ENCODE measurements around the gene PLSCR2.

The PLSCR2 gene

GRCh38 chr3:146407956-146408355 is 61.4 kb downstream of the PLSCR2 start:
- no peaks in the 10 kb centered on the region for H3K36me3 ChIP-seq (ENCODE audit: insufficient read depth, insufficient read length, low read length)
- no peak overlapping the region for H3K9ac ChIP-seq (ENCODE audit: insufficient read length, low read depth)
- no peaks in the 10 kb centered on the region for H3K27me3 ChIP-seq (ENCODE audit: insufficient read depth, insufficient read length)
- H3K4me3 ChIP-seq (ENCODE audit: insufficient read length, low read depth), result no peak overlapping the region
- TF ChIP-seq SUZ12 (IDR thresholded peaks at IDR 0.05; ENCODE audit: extremely low read depth, insufficient read depth, insufficient read length) (no peak), ZNF274 (IDR thresholded peaks at IDR 0.05; ENCODE audit: low read depth, low read length) (no peak), YY1 (IDR thresholded peaks at IDR 0.05; ENCODE audit: insufficient read depth, insufficient read length) (no peak)
- no peaks in the 10 kb centered on the region for H3K4me1 ChIP-seq (ENCODE audit: insufficient read depth, insufficient read length)
- DNase-seq (ENCODE audit: low read depth, low spot score), result no peak
- peaks cover 14% of the 10 kb centered on the region for H3K9me3 ChIP-seq (ENCODE audit: insufficient read depth, low read length)

DNA sequence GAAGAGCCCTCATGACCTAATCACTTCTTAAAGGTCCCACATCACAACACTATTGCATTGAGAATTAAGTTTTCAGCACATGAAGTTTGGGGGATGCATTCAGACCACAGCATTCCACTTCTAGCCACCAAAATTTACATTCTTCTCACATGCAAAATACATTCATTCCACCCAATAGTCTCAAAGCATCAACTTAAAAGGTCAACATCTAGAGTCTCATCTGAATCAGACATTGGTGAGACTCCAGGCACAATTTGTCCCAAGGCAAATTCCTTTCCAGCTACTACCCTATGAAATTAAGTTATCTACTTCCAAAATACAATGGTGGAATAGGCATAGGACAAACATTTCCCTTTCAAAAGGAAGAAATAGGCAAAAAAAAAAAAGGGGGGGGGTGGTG is 64.9 kb downstream of the PLSCR2 start:
- Histone ChIP-seq H3K9me3 (ENCODE audit: insufficient read depth, low read length) (peaks cover 3% of the 10 kb centered on the region), H3K36me3 (ENCODE audit: insufficient read depth, insufficient read length, low read length) (no peaks in the 10 kb centered on the region), H3K4me1 (ENCODE audit: insufficient read depth, insufficient read length) (no peaks in the 10 kb centered on the region), H3K4me3 (ENCODE audit: insufficient read length, low read depth) (no peak overlapping the region), H3K9ac (ENCODE audit: insufficient read length, low read depth) (no peak overlapping the region), H3K27me3 (ENCODE audit: insufficient read depth, insufficient read length) (no peaks in the 10 kb centered on the region)
- TF ChIP-seq SUZ12 (IDR thresholded peaks at IDR 0.05; ENCODE audit: extremely low read depth, insufficient read depth, insufficient read length), result no peak
- no peak for TF ChIP-seq YY1 (IDR thresholded peaks at IDR 0.05; ENCODE audit: insufficient read depth, insufficient read length)
- TF ChIP-seq ZNF274 (IDR thresholded peaks at IDR 0.05; ENCODE audit: low read depth, low read length), result no peak
- no peak for DNase-seq (ENCODE audit: low read depth, low spot score)

GRCh38 chr3:146403792-146404191 is 65.6 kb downstream of the PLSCR2 start:
- Histone ChIP-seq H3K36me3 (ENCODE audit: insufficient read depth, insufficient read length, low read length) (no peaks in the 10 kb centered on the region), H3K27me3 (ENCODE audit: insufficient read depth, insufficient read length) (no peaks in the 10 kb centered on the region), H3K4me3 (ENCODE audit: insufficient read length, low read depth) (no peak overlapping the region), H3K9me3 (ENCODE audit: insufficient read depth, low read length) (peaks cover 3% of the 10 kb centered on the region), H3K4me1 (ENCODE audit: insufficient read depth, insufficient read length) (no peaks in the 10 kb centered on the region), H3K9ac (ENCODE audit: insufficient read length, low read depth) (no peak overlapping the region)
- TF ChIP-seq YY1 (IDR thresholded peaks at IDR 0.05; ENCODE audit: insufficient read depth, insufficient read length) (no peak), ZNF274 (IDR thresholded peaks at IDR 0.05; ENCODE audit: low read depth, low read length) (no peak), SUZ12 (IDR thresholded peaks at IDR 0.05; ENCODE audit: extremely low read depth, insufficient read depth, insufficient read length) (no peak)
- no peak for DNase-seq (ENCODE audit: low read depth, low spot score)

DNA sequence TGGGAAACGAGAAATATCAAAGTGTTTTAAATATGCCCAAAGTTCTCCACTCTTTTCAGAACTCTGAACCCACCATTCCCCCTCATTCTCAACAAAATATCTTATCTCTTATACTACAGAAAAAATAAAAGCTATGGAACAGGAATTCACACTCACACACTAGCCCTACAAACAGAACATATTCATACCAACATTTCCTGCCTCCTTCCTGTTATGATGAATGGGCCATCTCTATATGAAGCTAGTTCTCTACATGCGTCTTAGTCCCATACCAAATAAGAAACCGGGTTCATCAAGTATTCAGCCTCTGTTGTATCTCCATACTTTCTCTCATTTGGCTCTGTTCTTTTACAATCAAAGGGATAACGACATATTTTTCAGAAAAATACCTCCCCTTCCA is 72.6 kb downstream of the PLSCR2 start:
- Histone ChIP-seq H3K27me3 (ENCODE audit: insufficient read depth, insufficient read length) (no peaks in the 10 kb centered on the region), H3K4me3 (ENCODE audit: insufficient read length, low read depth) (no peak overlapping the region), H3K4me1 (ENCODE audit: insufficient read depth, insufficient read length) (no peaks in the 10 kb centered on the region), H3K9ac (ENCODE audit: insufficient read length, low read depth) (no peak overlapping the region), H3K9me3 (ENCODE audit: insufficient read depth, low read length) (no peaks in the 10 kb centered on the region), H3K36me3 (ENCODE audit: insufficient read depth, insufficient read length, low read length) (no peaks in the 10 kb centered on the region)
- DNase-seq (ENCODE audit: low read depth, low spot score), result no peak
- TF ChIP-seq YY1 (IDR thresholded peaks at IDR 0.05; ENCODE audit: insufficient read depth, insufficient read length) (no peak), SUZ12 (IDR thresholded peaks at IDR 0.05; ENCODE audit: extremely low read depth, insufficient read depth, insufficient read length) (no peak), ZNF274 (IDR thresholded peaks at IDR 0.05; ENCODE audit: low read depth, low read length) (no peak)

GRCh38 chr3:146395164-146395563 is 74.2 kb downstream of the PLSCR2 start:
- no peak overlapping the region for H3K4me3 ChIP-seq (ENCODE audit: insufficient read length, low read depth)
- TF ChIP-seq ZNF274 (IDR thresholded peaks at IDR 0.05; ENCODE audit: low read depth, low read length), result no peak
- no peak for TF ChIP-seq SUZ12 (IDR thresholded peaks at IDR 0.05; ENCODE audit: extremely low read depth, insufficient read depth, insufficient read length)
- TF ChIP-seq YY1 (IDR thresholded peaks at IDR 0.05; ENCODE audit: insufficient read depth, insufficient read length), result no peak
- no peaks in the 10 kb centered on the region for H3K9me3 ChIP-seq (ENCODE audit: insufficient read depth, low read length)

DNA sequence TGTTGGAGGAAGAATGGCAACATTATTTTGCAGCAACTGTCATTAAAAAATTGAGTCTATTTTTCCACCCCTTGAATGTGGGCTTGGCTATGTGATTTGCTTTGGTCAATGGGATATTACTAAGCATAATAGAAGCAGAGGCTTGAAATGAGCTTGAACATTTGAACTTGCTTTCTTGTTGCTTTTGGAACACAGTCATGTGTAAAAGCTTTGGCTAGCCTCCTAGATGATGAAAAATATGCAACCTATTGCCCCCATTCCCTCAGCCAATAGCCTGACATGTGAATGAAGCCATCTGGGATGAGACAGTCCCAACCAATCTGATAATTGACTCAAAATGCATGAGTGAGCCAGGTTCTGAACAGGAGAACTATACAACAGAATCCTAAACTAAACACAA is 78.4 kb downstream of the PLSCR2 start:
- no peak overlapping the region for H3K9ac ChIP-seq (ENCODE audit: insufficient read length, low read depth)
- H3K4me3 ChIP-seq (ENCODE audit: insufficient read length, low read depth), result no peak overlapping the region
- TF ChIP-seq ZNF274 (IDR thresholded peaks at IDR 0.05; ENCODE audit: low read depth, low read length) (no peak), SUZ12 (IDR thresholded peaks at IDR 0.05; ENCODE audit: extremely low read depth, insufficient read depth, insufficient read length) (no peak), YY1 (IDR thresholded peaks at IDR 0.05; ENCODE audit: insufficient read depth, insufficient read length) (no peak)
- H3K27me3 ChIP-seq (ENCODE audit: insufficient read depth, insufficient read length), result no peaks in the 10 kb centered on the region
- no peaks in the 10 kb centered on the region for H3K9me3 ChIP-seq (ENCODE audit: insufficient read depth, low read length)
- no peaks in the 10 kb centered on the region for H3K4me1 ChIP-seq (ENCODE audit: insufficient read depth, insufficient read length)
- no peaks in the 10 kb centered on the region for H3K36me3 ChIP-seq (ENCODE audit: insufficient read depth, insufficient read length, low read length)
- DNase-seq (ENCODE audit: low read depth, low spot score), result no peak

More at GRCh38 chr3:146395164-146395563, 74.2 kb downstream of the PLSCR2 start:
- Histone ChIP-seq H3K9ac (ENCODE audit: insufficient read length, low read depth) (no peak overlapping the region), H3K36me3 (ENCODE audit: insufficient read depth, insufficient read length, low read length) (no peaks in the 10 kb centered on the region), H3K4me1 (ENCODE audit: insufficient read depth, insufficient read length) (no peaks in the 10 kb centered on the region), H3K27me3 (ENCODE audit: insufficient read depth, insufficient read length) (no peaks in the 10 kb centered on the region)
- DNase-seq (ENCODE audit: low read depth, low spot score), result no peak

DNA sequence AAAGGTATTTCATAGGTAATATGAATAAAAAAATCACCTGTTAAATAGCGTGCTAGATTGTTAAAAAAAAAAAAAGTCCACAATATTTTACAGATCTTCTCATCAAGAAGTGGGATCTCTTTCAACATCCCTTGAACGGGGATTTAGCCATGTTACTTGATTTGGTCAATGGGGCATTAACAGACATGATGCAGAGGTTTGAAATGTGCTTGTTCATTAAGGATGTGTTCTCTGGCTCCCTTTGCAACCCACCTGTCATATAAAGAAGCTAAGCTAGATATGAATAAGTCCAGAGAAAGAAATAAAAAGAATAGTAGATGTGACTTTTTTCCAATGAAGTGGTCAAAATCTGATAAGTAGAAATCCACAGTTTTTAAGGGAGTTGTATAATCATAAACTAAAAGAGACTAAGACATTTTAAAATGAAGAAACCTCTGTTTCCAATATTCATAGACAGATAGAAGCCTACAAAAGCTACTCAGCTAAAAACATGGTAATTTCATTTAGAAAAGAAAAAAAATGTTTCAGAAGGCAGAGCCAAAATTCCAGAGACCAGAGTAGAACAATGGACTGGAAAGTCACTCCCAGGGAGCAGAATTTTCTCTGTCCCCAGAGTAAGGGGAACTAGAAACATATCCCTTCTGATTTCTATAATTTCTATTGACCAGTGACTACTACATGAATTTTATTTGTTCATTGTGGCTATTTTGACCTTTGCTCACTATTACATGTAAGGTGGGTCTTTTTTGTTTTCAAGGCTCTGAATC is 79.2 kb downstream of the PLSCR2 start:
- Histone ChIP-seq H3K9ac (ENCODE audit: insufficient read length, low read depth) (no peak overlapping the region), H3K4me3 (ENCODE audit: insufficient read length, low read depth) (no peak overlapping the region), H3K36me3 (ENCODE audit: insufficient read depth, insufficient read length, low read length) (no peaks in the 10 kb centered on the region), H3K27me3 (ENCODE audit: insufficient read depth, insufficient read length) (no peaks in the 10 kb centered on the region), H3K9me3 (ENCODE audit: insufficient read depth, low read length) (no peaks in the 10 kb centered on the region), H3K4me1 (ENCODE audit: insufficient read depth, insufficient read length) (no peaks in the 10 kb centered on the region)
- no peak for TF ChIP-seq YY1 (IDR thresholded peaks at IDR 0.05; ENCODE audit: insufficient read depth, insufficient read length)
- TF ChIP-seq SUZ12 (IDR thresholded peaks at IDR 0.05; ENCODE audit: extremely low read depth, insufficient read depth, insufficient read length), result no peak
- TF ChIP-seq ZNF274 (IDR thresholded peaks at IDR 0.05; ENCODE audit: low read depth, low read length), result no peak
- no peak for DNase-seq (ENCODE audit: low read depth, low spot score)

Data from NT2/D1 (cell line).